Measurements from ENCODE around the gene COX6A2.
"Not testable (repeated sequence)": the region's sequence is repeated elsewhere in the genome, so short reads cannot be mapped to it uniquely, and the experiment has no call there.

COX6A2 gene

GRCh38 chr16:31461921-31462804, 34.0 kb upstream of the COX6A2 start:
- no peak for DNase-seq (ENCODE audit: low read depth in 2 of 2)

GRCh38 chr16:31461201-31461920, 33.2 kb upstream of the COX6A2 start:
- DNase-seq (ENCODE audit: low read depth in 2 of 2), result no peak

GRCh38 chr16:31460582-31461002, 32.4 kb upstream of the COX6A2 start:
- DNase-seq (ENCODE audit: low read depth in 2 of 2), result no peak

GRCh38 chr16:31459687-31460581, 31.8 kb upstream of the COX6A2 start:
- peak; percentile 100 for DNase-seq (ENCODE audit: low read depth in 2 of 2)

- peak; percentile 93 to 98 for DNase-seq (ENCODE audit: low read depth in 2 of 2)
Observed at GRCh38 chr16:31458844-31459686, 30.9 kb upstream of the COX6A2 start, which contains the start of gene ARMC5. Gene ARMC5, plus strand, starts transcription at chr16:31459501. Its CDS starts 24 bp downstream, at chr16:31459525.

GRCh38 chr16:31458073-31458843, 30.1 kb upstream of the COX6A2 start:
- DNase-seq (ENCODE audit: low read depth in 2 of 2), result peak; percentile 26 to 48

- DNase-seq (ENCODE audit: low read depth in 2 of 2), result no peak
Observed at GRCh38 chr16:31456988-31457360, 28.8 kb upstream of the COX6A2 start.

- DNase-seq (ENCODE audit: low read depth in 2 of 2), result no peak
Observed at GRCh38 chr16:31455601-31456314, 27.6 kb upstream of the COX6A2 start.

- DNase-seq (ENCODE audit: low read depth in 2 of 2), result no peak
Observed at GRCh38 chr16:31453255-31454204, 25.4 kb upstream of the COX6A2 start.

GRCh38 chr16:31452631-31453106, 24.5 kb upstream of the COX6A2 start:
- DNase-seq (ENCODE audit: low read depth in 2 of 2), result no peak

- DNase-seq (ENCODE audit: low read depth in 2 of 2), result no peak
Observed at GRCh38 chr16:31451681-31452351, 23.7 kb upstream of the COX6A2 start.

- DNase-seq (ENCODE audit: low read depth in 2 of 2), result no peak
Observed at GRCh38 chr16:31451201-31451600, 23.0 kb upstream of the COX6A2 start.

- not testable (repeated sequence) for DNase-seq (ENCODE audit: low read depth in 2 of 2)
Observed at GRCh38 chr16:31445931-31446330, 17.8 kb upstream of the COX6A2 start.

- no peak for DNase-seq (ENCODE audit: low read depth in 2 of 2)
Observed at GRCh38 chr16:31441956-31442355, 13.8 kb upstream of the COX6A2 start.

GRCh38 chr16:31440516-31441184, 12.5 kb upstream of the COX6A2 start:
- no peak for DNase-seq (ENCODE audit: low read depth in 2 of 2)

- DNase-seq (ENCODE audit: low read depth in 2 of 2), result no peak
Observed at GRCh38 chr16:31439519-31439918, 11.4 kb upstream of the COX6A2 start.

- DNase-seq (ENCODE audit: low read depth in 2 of 2), result not testable (repeated sequence)
Observed at GRCh38 chr16:31439023-31439422, 10.9 kb upstream of the COX6A2 start.
